Raji (cell line): Measurements from ENCODE around the gene SCNN1B.

Source experiments
- POLR2A ChIP-seq: IDR thresholded peaks from 2 replicates; pipeline ENCODE4 v1.6.1; 2011; ENCODE audit warnings: low read depth, low read length, control low read depth; ENCODE audit not compliant: insufficient read depth

Gene SCNN1B

GRCh38 chr16:23302045-23302956, at the start of gene SCNN1B:
Gene SCNN1B (plus strand): TSS chr16:23302302. CDS start chr16:23348600, 46,298 bp downstream.
- no peak for TF ChIP-seq POLR2A

- TF ChIP-seq POLR2A = no peak
These were observed 49.8 kb upstream of the SCNN1B start for GRCh38 chr16:23252310-23252709.

GRCh38 chr16:23254338-23254737, 47.8 kb upstream of the SCNN1B start:
- no peak for TF ChIP-seq POLR2A

GRCh38 chr16:23255000-23255399, 47.1 kb upstream of the SCNN1B start:
- no peak for TF ChIP-seq POLR2A

- TF ChIP-seq POLR2A = no peak
These were observed 45.7 kb upstream of the SCNN1B start for GRCh38 chr16:23256440-23256839.

- TF ChIP-seq POLR2A = no peak
These were observed 44.4 kb upstream of the SCNN1B start for GRCh38 chr16:23257682-23258081.

- no peak for TF ChIP-seq POLR2A
These were observed 43.2 kb upstream of the SCNN1B start for GRCh38 chr16:23258919-23259237.

GRCh38 chr16:23267647-23268046, 34.5 kb upstream of the SCNN1B start:
- TF ChIP-seq POLR2A = no peak

GRCh38 chr16:23268561-23268960, 33.5 kb upstream of the SCNN1B start:
- no peak for TF ChIP-seq POLR2A

- no peak for TF ChIP-seq POLR2A
These were observed 32.7 kb upstream of the SCNN1B start for GRCh38 chr16:23269248-23269953.

- no peak for TF ChIP-seq POLR2A
These were observed 31.4 kb upstream of the SCNN1B start for GRCh38 chr16:23270654-23271053.

- TF ChIP-seq POLR2A = no peak
These were observed 27.1 kb upstream of the SCNN1B start for GRCh38 chr16:23274968-23275367.

GRCh38 chr16:23276821-23277220, 25.3 kb upstream of the SCNN1B start:
- no peak for TF ChIP-seq POLR2A

- TF ChIP-seq POLR2A = no peak
These were observed 24.1 kb upstream of the SCNN1B start for GRCh38 chr16:23278031-23278430.

GRCh38 chr16:23279721-23280153, 22.4 kb upstream of the SCNN1B start:
- no peak for TF ChIP-seq POLR2A

- no peak for TF ChIP-seq POLR2A
These were observed 21.6 kb upstream of the SCNN1B start for GRCh38 chr16:23280483-23280967.
